ENCODE results near the gene TM4SF4.

Gene TM4SF4

DNA sequence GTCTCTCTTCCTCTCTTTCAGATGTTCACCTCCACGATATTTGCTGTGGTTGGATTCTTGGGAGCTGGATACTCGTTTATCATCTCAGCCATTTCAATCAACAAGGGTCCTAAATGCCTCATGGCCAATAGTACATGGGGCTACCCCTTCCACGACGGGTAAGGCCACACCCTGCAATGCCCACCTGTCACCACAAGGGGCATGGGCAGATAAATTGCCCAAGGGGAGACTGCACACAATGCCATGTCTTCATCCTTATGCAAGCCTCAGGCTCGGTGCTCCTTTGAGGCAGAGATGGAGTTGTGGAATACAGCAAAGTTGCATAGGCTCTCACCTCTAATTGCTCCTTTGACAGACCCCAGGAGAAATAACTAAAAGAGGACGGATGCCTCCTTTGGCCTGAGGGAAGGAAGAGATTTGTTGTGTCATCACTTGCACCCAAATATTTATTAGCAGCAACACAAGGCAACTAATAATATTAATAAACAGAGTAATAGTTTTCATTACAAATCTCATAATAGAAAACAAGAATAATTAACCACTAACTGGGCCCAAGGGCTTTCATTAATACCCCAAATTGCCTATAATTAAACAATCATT, 13.2 kb downstream of the TM4SF4 start:
- peak; percentile 11 to 23 (median 16) for DNase-seq

DNA sequence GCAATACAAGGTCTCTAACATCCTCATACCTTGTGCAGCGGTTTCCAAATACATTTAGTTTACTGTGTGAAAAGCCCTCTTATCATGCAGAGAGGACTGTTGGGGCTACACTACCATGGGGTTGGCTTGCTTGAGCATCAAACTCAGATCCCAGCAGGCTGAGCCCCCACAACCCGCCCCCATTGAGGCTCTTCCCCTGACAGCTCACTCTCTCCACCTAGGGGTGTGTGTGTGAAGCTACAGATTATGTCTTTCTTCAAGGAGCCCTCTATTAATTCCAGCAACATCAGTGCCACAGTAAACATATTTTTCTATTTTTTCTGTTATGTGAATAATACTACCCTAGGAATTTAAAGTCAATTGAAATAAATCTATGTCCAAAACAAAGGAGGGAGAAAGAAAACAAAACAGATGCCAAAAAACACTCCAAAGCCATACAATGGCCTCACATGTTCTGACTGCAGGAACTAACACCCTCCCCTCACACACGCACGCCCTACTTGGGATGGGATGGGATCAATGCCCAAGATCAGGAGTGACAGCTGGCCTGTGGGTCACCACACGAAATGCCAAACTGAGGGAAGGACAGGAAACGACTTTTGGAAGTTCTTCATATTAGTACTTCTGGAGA, 14.7 kb downstream of the TM4SF4 start:
- peak in 1 of 3 experiments; percentile 10 for DNase-seq

DNA sequence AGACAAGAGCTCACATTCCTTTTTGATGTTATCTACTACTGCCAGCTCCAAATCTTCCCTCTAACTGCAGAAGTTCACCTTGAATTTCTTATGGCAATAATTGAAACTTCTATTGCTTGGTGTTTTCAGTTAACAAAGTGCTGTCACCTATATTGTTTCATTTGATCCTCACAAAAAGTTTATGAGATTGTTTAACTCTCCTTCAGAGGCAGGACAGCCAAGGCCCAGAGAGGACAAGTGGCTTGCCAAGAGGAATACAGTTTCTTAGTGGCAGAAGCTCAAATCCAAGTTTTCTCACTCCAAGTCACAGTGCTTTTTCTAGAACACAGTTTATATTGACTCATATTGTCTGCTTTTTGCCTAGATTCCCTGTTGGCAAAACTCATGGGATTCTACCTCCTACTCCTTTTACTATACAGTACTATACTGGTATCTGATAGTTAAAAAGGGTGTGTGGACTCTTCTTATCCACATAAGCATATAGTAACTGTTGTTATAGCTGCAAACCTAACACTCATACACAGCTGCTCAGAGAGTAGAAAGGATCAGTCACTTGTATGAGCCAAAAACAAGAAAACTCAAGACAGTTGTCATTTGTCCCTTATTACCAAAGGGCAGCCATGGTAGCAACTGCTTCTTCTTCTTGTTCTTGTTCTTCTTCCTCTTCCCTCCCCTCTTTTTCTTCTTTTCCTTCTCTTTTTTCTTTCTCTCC, 15.9 kb downstream of the TM4SF4 start:
- no peak for DNase-seq

DNA sequence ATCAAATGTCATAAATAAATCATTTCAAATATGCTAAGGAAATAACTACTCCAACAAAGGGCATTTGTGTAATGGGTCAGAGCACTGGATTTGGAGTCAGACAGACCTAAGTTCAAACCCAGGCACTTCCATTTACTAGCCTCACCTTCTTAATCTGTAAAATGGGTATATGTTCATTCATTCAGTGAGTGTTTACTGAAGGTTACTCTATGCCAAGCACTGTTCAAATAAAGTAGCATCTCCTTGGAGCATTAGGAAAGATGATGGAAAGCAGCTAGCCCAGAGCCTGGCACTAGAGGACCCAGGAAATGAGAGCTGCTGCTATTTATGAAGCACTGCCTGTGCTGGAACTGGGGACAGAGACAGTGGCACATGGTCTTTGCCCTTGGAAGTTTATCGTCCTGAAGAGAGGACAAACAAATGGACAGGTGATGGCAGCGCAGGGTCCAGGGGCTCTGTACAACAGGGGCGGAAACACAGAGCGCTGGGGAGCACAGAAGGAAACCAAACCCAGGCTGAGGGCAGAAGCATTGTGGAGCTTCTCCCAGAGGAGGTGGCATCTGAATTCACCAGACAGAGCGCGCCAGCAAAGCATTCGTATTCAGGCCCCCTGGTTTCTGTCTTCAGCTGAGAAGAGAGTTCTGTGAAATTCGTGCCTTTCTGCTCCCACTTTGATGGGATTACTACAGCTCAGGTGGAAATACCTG, 19.0 kb downstream of the TM4SF4 start:
- no peak for DNase-seq

DNA sequence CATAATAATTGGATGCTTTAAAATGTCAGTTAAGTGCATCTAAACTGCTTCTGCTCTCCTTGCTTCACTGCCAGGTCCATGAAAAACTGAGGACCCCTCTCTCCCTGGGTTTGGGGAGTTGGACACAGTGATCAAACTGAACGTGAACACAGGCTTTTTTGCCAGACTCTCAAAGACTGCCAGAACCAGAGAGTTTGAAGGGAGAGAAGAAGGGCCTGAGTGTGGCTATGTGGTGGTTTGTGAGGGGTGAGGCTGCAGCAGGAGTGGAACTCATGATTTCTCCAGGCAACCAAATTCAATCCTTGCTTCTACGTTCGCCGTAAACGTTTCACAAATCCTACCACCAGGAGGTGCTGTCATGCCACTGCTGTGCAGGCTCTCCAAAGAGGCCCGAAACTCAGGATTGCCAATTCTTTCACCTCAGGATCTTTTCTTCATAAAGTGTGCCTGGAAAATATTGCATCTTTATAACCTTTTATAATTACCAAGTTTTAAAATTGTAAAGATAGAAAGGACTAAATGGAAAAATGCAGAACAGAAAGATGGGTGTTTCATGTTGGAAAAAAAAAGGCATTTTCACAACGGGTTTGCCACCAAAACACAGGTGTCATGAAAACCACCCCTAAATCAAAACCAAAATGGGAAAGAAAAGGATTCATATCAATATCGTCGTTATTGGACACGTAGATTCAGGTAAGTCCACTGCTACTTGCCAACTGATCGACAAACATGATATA, 19.7 kb downstream of the TM4SF4 start:
- DNase-seq: peak; percentile 9 to 63 (median 29)

DNA sequence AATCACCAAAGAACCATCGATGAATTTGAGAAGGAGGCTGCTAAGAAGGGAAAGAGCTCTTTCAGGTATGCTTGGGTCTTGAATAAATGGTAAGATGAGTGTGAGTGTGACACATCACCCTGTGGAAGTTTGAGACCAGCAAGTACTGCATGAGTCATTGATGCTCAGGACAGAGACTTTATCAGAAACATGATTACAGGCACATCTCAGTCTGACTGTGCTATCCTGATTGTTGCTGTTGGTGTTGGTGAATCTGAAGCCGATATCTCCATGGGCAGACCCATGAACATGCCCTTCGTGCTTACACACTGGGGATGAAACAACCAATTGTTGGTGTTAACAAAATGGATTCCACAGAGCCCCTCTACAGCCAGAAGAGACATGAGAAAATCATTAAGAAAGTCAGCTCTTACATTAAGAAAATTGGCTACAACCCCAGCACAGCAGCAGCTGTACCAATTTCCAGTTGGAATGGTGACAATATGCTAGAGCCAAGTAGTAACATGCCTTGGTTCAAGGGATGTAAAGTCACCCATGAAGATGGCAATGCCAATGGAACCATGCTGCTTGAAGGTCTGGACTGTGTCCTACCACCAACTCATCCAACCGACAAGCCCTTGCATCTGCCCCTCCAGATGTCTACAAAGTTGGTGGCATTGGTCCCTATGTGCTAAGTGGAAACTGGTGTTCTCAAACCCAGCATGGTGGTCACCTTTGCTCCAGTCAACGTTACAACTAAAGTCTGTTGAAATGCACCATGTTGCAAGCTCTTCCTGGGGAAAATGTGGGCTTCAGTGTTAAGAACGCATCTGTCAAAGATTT, 20.5 kb downstream of the TM4SF4 start:
- DNase-seq: no peak

DNA sequence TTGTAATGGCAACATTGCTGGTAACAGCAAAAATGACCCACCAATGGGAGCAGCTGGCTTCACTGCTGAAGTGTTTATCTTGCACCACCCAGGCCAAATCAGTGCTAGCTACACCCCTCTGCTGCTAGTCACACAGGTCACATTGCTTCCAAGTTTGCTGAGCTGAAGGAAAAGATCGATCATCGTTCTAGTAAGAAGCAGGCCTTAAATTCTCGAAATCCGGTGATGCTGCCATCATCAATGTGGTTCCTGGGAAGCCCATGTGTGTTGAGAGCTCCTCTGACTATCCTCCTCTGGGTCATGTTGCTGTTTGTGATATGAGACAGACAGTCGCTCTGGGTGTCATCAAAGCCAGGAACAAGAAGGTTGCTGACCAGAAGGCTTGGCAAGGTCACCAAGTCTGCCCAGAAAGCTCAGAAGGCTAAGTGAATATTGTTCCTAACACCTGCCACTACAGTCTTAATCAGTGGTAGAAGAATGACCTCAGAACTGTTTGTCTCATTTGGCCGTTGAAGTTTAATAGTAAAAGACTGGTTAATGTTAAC, 21.2 kb downstream of the TM4SF4 start:
- no peak for DNase-seq

DNA sequence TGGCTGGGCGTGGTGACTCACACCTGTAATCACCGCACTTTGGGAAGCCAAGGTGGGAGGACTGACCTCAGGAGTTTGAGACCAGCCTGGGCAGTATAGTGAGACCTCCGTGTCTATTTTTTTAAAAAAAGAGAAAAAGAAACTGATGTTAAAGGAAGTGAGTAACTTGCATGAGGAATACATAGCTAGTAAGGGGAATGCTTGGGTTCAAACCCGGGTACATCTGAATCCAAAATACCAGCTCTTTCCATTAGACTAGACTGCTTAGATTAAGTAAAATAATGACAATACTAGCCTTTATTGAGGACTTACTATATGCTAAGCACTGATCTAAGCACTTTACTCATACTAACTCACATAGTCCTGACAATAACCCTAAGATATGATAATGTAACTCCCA, 22.4 kb downstream of the TM4SF4 start:
- DNase-seq: no peak

DNA sequence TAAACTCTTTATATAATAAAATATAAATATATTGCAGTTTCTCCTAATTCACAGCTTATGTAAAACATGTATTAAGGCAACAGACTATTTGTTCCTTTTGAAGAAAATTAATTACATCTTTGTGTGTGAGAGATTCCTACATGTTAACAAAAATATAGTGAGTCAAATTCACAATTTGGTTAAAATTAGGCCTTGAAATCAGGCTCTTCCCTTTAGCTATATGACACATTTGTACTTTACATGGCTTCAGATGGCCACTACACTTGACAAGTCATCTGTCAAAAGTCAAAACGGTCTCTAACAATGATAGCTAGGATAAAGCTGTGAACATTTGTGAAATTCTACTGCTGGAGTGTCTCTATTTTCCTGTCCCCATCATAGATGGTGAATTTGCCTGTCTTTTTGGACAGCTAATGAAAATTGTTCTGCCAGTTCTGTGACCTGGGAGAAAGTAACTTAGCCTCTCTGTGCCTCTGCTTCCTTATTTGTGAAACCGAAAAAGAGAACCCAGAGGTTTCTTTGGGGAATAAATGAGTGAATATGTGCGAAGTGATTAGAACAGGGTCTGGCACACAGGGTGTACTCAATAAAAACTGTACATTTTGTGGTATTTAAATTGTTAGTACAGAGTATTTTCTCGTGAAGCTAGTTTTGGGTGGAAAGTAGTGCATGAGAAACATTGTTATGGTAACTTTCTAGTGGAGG, 23.6 kb downstream of the TM4SF4 start:
- DNase-seq: no peak

DNA sequence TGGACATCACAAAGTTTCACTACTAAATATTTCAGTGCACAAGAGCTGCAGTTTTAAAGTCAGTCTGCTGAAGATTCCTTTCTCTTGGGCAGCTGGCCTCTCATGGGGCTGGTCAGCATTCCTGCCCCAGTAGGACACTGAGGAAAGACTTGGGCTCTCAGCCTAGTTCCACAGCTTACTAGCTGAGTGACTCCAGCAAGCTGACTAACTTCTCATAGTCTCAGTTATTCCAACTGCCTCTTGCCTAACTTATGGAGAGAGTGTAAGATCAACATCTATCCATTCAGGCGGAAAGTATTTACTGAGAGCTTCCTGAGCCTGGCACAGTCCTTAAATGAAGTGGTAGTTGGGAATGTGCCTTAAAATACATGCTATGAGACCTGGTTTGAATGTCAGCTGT, 27.0 kb downstream of the TM4SF4 start:
- DNase-seq: no peak

DNA sequence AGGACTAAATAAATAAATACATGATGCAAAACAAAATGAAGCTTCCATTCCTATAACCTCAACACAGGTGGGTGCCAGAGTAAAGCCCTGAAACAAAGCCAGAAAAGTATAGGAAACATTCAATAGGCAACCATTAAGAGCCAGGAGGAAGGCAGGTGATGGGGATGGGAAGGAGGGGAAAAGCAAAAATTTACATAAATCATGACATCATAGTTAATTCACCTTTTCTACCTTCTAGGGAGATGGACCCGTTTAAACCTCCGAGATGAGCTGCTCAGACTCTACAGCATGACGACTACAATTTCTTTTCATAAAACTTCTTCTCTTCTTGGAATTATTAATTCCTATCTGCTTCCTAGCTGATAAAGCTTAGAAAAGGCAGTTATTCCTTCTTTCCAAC, 27.9 kb downstream of the TM4SF4 start:
- no peak for DNase-seq

DNA sequence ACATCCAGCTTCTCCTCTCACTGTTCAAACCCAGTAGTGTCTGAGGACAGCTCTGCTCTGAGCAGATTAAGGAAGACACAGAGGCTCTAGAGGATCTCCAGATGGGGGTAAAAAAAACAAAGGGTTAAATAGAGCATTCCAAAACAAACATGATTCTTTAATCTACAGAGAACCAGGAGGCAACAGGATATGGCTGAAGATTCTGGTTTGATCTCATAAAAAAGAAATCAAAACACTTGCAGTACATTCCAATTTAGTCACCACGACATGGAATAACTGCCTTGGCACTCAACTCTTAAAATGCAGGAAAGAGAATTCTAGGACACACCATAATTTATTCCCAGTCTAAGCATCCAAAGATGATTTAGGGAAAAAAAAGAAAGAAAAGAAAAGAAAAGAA, 32.0 kb downstream of the TM4SF4 start:
- DNase-seq: no peak

DNA sequence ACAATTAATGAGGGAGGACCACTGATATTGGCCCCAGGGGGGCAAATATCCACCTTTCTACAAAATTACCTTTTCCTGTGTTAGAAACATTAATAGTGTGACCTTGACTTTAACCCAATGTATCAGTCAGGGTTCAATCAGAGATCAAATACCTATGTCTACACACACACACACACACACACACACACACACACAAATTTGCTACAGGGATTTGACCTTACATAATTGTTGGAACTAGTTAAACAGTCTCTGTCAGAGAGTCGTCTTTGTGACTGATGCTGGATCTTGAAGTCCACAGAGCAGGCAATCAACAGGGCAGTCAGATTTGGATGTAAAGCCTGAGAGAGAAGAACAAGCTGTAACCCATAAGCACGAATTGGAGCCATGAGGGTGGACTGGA, 32.5 kb downstream of the TM4SF4 start:
- no peak for DNase-seq

DNA sequence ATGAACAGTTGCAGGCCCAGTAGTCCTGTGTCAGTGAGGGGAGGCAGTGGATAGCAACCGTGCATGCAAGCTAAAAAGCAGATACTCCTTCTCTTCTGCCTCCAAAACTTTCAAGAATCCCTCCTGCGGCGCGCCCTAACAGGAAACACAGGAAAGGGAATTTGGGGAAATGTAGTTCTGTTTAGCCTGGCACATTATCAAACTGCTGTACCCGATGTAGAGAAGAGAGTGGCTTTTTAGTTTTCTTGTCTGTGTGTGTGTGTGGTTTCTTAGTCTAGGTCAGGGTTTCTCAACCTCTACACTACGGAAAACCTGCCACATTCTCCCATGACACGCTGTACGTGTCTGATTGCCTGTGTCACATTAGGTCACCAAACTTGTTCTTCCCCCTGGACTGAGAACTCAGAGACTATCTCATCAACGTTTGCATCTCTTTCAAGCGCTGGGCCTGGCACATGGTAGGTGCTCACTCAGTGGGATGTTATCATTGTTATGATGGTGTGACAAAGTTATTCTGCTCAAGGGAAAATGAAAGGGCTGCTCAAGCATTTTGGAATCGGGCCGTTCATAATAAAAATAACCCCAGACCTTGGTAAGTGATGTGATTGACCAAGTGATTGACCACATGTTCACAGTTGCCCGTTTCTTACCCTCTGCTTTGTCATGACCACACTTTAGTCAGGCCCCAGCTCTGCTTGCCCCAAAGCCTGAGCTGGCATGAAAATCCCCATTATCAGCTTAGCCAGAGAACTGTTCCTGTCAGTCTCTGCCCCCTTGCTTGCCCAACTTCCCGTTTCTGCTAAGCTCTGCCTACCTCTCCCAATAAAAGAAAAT, 33.2 kb downstream of the TM4SF4 start:
- no peak for DNase-seq

DNA sequence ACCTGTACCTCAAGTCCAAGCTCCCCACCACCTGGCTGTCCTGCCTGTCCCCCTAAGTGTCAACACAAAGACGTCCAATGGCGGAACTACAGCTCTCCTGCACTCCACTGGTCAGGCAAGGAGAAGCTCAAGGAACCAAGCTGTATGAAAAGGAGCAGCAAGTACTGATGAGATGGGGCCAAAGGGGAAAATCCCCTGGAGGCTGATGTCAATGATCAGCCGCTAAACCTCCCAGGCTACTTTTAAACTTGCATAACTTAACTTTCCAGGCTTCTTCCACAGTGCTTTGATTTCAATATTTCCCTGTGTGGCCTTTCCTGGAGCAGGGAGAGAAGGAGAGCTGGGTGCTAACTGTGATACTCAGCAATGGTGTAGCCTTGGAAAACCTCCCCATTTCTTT, 35.0 kb downstream of the TM4SF4 start:
- DNase-seq: no peak

DNA sequence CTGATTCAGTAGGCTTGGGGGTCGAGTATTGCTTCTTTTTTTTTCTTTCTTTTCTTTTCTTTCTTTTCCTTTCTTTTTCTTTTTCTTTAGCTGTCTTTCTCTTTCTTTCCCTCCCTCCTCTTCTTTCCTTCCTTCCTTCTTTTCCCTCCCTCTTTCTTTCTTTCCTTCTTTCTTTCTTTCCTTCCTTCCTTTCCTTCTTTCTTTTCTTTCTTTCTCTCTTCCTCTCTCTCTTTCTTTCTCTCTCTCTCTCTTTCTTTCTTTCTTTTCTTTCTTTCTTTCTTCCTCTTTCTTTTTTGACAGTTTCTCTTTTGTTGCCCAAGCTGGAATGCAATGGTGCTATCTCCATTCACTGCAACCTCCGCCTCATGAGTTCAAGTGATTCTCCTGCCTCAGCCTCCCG, 36.0 kb downstream of the TM4SF4 start:
- DNase-seq: no peak

DNA sequence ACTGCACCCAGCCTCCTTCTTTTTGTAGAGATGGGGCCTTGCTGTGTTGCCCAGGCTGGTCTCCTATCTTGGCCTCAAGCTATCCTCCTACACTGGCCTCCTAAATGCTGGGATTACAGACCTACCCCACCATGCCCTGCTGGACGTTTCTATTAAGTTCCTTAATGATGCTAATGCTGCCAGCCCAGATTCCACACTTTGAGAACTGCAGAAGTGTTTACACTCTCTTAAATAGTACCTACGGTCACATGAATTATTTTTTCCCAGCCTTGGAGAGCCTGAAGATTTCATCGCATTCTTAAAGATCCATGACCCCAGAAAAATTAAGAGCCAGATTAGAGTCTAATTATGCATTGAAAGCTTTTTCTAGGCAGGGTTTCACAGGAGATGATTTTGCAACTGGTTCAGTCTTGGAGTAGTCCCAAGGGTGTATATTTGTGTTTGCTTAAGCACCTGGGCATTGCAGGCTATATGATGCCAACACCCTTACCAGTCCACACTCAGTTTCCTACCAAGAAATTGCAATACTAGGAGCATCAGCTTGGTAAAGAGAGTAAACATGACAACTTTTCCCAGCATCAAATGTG, 36.6 kb downstream of the TM4SF4 start:
- DNase-seq: no peak

DNA sequence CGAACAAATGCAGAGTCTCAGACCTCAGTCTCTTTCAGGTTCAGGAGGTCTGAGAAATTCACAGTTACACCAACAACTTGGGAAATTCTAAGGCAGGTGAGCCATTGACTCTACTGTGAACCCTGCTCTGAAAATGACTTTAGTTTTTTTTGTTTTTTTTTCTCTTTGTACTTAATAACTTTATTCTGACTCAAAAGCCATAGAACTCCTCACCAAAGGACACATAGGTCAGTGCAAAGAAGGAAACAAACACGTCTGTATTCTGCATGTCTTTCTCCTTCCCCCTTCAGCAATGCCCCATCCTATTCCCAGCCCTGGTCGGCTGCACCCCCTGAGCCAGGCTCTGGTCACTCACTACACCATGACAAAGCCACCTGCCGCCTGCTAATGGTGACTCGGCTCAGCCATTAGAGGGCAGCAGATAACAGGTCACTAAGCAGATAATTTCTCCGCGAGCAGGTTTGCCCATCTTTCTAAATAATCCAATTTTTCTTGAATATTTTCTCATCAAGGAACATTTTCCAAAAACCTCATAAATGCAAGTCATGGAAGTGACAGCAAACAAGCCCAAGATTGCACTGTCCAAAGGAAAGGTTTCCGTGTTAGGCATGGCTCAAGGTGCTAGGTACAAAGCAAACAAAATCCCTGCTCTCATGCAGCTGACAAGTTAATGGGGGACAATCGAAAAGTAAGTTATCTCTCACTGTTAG, 37.7 kb downstream of the TM4SF4 start:
- DNase-seq: peak; percentile 62 to 89 (median 66)

DNA sequence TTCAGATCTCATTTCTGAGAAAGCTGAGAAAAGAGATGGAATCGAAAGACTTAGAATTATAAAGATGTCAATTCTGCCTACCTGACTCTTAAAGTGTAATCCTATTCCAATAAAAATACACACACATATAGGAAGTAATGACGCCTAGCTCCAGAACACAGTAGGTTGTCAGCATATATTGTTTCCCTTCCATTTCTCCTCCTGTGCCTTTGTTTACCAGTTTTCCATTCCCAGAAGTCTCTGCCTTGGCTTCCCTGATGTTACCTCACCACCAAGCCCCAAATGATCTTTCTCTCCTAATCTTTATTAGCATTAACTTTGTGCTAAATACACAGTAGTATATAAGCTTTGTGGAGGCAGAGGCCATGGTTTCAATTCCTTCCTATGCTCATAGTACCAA, 40.0 kb downstream of the TM4SF4 start:
- DNase-seq: no peak
